ENCODE results near the gene NOS3.

DNA sequence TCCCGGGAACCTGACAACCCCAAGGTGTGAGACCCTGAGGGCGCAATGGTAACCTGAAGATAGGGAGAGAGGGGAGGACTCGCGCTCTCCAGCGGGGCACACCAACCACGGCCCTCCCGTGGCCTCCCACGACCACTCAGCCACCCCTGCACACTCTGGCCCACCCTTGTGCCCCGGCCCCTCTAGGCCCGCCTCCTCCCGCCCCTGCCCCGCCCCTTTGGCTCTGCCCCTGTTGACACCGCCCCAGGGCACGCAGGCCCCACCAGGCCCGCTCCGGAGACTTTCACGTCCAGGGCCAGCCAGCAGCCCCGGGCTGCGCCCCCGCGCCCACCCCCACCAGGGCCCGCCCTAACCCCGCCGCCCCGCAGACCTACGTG, 22.5 kb downstream of the NOS3 start:
- TF ChIP-seq POLR2A (IDR thresholded peaks at IDR 0.05) (no peak), POLR2AphosphoS5 (IDR thresholded peaks at IDR 0.05) (no peak)
- TF ChIP-seq, protein P1, sequence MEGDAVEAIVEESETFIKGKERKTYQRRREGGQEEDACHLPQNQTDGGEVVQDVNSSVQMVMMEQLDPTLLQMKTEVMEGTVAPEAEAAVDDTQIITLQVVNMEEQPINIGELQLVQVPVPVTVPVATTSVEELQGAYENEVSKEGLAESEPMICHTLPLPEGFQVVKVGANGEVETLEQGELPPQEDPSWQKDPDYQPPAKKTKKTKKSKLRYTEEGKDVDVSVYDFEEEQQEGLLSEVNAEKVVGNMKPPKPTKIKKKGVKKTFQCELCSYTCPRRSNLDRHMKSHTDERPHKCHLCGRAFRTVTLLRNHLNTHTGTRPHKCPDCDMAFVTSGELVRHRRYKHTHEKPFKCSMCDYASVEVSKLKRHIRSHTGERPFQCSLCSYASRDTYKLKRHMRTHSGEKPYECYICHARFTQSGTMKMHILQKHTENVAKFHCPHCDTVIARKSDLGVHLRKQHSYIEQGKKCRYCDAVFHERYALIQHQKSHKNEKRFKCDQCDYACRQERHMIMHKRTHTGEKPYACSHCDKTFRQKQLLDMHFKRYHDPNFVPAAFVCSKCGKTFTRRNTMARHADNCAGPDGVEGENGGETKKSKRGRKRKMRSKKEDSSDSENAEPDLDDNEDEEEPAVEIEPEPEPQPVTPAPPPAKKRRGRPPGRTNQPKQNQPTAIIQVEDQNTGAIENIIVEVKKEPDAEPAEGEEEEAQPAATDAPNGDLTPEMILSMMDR (IDR thresholded peaks at IDR 0.05) = no peak
